SK-N-SH (cell line): Measurements from ENCODE around the gene AGTRAP. TPM values are rescaled to one million over a fixed set of nuclear protein-coding genes. Genes with fewer than 3 reads are reported as not detected.

Experiments
- CTCF ChIA-PET: fragments of 300-600, 350-600 bp; formaldehyde crosslinking; extraction: SDS; loops from one replicate; lab custom pipeline; 2021; lab: Yijun Ruan, JAX
- POLR2A ChIA-PET: fragments of 350-600 bp; sonication (Branson Sonifier 250); formaldehyde crosslinking; extraction: SDS; loops from one replicate; lab custom pipeline; 2020; ENCODE audit warnings: antibody characterized with exemption, inconsistent platforms; lab: Yijun Ruan, JAX
- DNase-seq: peaks from one replicate; pipeline ENCODE4 v3.0.0; 2012
- H2AFZ ChIP-seq: fragments of 200-600 bp; sonication (generic); 2 replicates; pipeline ENCODE4 v1.8.1; 2016; ENCODE audit warnings: antibody characterized with exemption, mild to moderate bottlenecking, low read depth
- H3F3A ChIP-seq: fragments of 200-600 bp; sonication (generic); replicated peaks from 2 replicates; pipeline ENCODE3; 2016; ENCODE audit warnings: antibody characterized with exemption, mild to moderate bottlenecking; ENCODE audit not compliant: insufficient read depth
- H3K27ac ChIP-seq, 2 experiments: fragments of 200-500 bp in 1 of 2; fragments of 200-600 bp in 1 of 2; sonication (Bioruptor generic) in 1 of 2; sonication (generic), shearing (Covaris generic) in 1 of 2; 2 replicates each; pipeline versions ENCODE4 v1.5.1 to v1.6.1; 2014 to 2016; ENCODE audit warnings: low read depth in 2 of 2, inconsistent platforms in 1 of 2, low read length in 1 of 2, mild to moderate bottlenecking in 1 of 2, mixed read lengths in 1 of 2
- H3K27me3 ChIP-seq: fragments of 200-600 bp; sonication (generic), shearing (Covaris generic); 2 replicates; pipeline ENCODE4 v1.6.1; 2016; ENCODE audit warnings: mixed run types; ENCODE audit not compliant: insufficient read depth
- H3K36me3 ChIP-seq, 2 experiments: fragments of 200-500 bp in 1 of 2; fragments of 200-600 bp in 1 of 2; sonication (Bioruptor generic) in 1 of 2; sonication (generic) in 1 of 2; replicated peaks in 1 of 2; 2 replicates each; pipeline versions ENCODE3 to v1.5.1; 2014 to 2016; ENCODE audit warnings: low read length in 1 of 2, mild to moderate bottlenecking in 1 of 2; ENCODE audit not compliant: insufficient read depth in 2 of 2, control insufficient read depth in 1 of 2
- H3K4me1 ChIP-seq, 2 experiments: fragments of 200-500 bp in 1 of 2; fragments of 200-600 bp in 1 of 2; sonication (Bioruptor generic) in 1 of 2; sonication (generic), shearing (Covaris generic) in 1 of 2; 2 replicates each; pipeline versions ENCODE4 v1.5.1 to v1.6.1; 2014 to 2016; ENCODE audit warnings: low read depth in 1 of 2, low read length in 1 of 2, mixed run types in 1 of 2; ENCODE audit not compliant: insufficient read depth in 2 of 2, control insufficient read depth in 1 of 2
- H3K4me2 ChIP-seq: fragments of 200-600 bp; sonication (generic), shearing (Covaris generic); 2 replicates; pipeline ENCODE4 v1.6.1; 2017; ENCODE audit warnings: mixed run types
- H3K4me3 ChIP-seq, 2 experiments: fragments of 200-500 bp in 1 of 2; fragments of 200-600 bp in 1 of 2; sonication (Bioruptor generic) in 1 of 2; sonication (generic), shearing (Covaris generic) in 1 of 2; 2 replicates each; pipeline versions ENCODE4 v1.5.1 to v1.8.1; 2014 to 2016; ENCODE audit warnings: low read depth in 2 of 2, inconsistent platforms in 1 of 2, low read length in 1 of 2, mild to moderate bottlenecking in 1 of 2, mixed read lengths in 1 of 2, moderate library complexity in 1 of 2
- H3K79me2 ChIP-seq: fragments of 200-600 bp; sonication (generic); 2 replicates; pipeline ENCODE4 v1.8.1; 2017; ENCODE audit warnings: mild to moderate bottlenecking; ENCODE audit not compliant: insufficient read depth
- H3K9ac ChIP-seq: fragments of 200-600 bp; sonication (generic); 2 replicates; pipeline ENCODE4 v1.6.1; 2017; ENCODE audit warnings: mixed run types
- H3K9me2 ChIP-seq: fragments of 200-600 bp; sonication (generic); 2 replicates; pipeline ENCODE4 v1.6.1; 2017; ENCODE audit warnings: mixed run types
- H3K9me3 ChIP-seq: fragments of 200-600 bp; sonication (generic); 2 replicates; pipeline ENCODE4 v1.6.1; 2017; ENCODE audit warnings: mixed run types, mild to moderate bottlenecking, moderate library complexity
- H4K20me1 ChIP-seq: fragments of 200-600 bp; sonication (generic); 2 replicates; pipeline ENCODE4 v1.6.1; 2017; ENCODE audit warnings: mild to moderate bottlenecking, mixed run types; ENCODE audit not compliant: insufficient read depth
- CTCF ChIP-seq: fragments of 200-600 bp; sonication (generic); IDR thresholded peaks from 2 replicates; pipeline ENCODE4 v1.6.1; 2017; ENCODE audit warnings: antibody characterized with exemption, mild to moderate bottlenecking, moderate library complexity
- ELF1 ChIP-seq: IDR thresholded peaks from 2 replicates; pipeline ENCODE4 v1.4.0; 2012
- EZH2phosphoT487 ChIP-seq: fragments of 200-600 bp; sonication (generic); IDR thresholded peaks from 2 replicates; pipeline ENCODE4 v1.6.1; 2017; ENCODE audit warnings: low read depth, mixed run types, mild to moderate bottlenecking, antibody characterized with exemption, moderate library complexity, borderline replicate concordance
- FOXM1 ChIP-seq: IDR thresholded peaks from 2 replicates; pipeline ENCODE4 v1.4.0; 2012; ENCODE audit warnings: low read depth, mild to moderate bottlenecking
- MAX ChIP-seq: IDR thresholded peaks from 2 replicates; pipeline ENCODE4 v1.4.0; 2012; ENCODE audit warnings: low read depth
- MXI1 ChIP-seq: IDR thresholded peaks from 2 replicates; pipeline ENCODE4 v1.6.1; 2012; ENCODE audit warnings: mild to moderate bottlenecking, low read depth, low read length, improper control_type of control experiment
- NFIC ChIP-seq: IDR thresholded peaks from 2 replicates; pipeline ENCODE4 v1.4.0; 2012; ENCODE audit warnings: borderline replicate concordance
- NRF1 ChIP-seq: IDR thresholded peaks from 2 replicates; pipeline ENCODE4 v1.6.1; 2012; ENCODE audit warnings: low read depth, mild to moderate bottlenecking, low read length
- POLR2AphosphoS5 ChIP-seq: IDR thresholded peaks from 2 replicates; pipeline ENCODE4 v1.6.1; 2012; ENCODE audit warnings: low read depth, low read length
- RAD21 ChIP-seq: IDR thresholded peaks from 2 replicates; pipeline ENCODE4 v1.6.1; 2012; ENCODE audit warnings: mild to moderate bottlenecking, low read length
- RCOR1 ChIP-seq: fragments of 150-350 bp; IDR thresholded peaks from 2 replicates; pipeline ENCODE4 v1.6.1; 2017; ENCODE audit warnings: antibody characterized with exemption, low read length
- RXRA ChIP-seq: IDR thresholded peaks from 2 replicates; pipeline ENCODE4 v1.4.0; 2012; ENCODE audit warnings: low read depth, mild to moderate bottlenecking, borderline replicate concordance
- SIN3A ChIP-seq: IDR thresholded peaks from 2 replicates; pipeline ENCODE4 v1.6.1; 2012; ENCODE audit warnings: low read depth, mild to moderate bottlenecking, low read length, moderate library complexity, borderline replicate concordance
- SMC3 ChIP-seq: IDR thresholded peaks from 2 replicates; pipeline ENCODE4 v1.6.1; 2012; ENCODE audit warnings: low read depth, low read length, improper control_type of control experiment
- TAF1 ChIP-seq: IDR thresholded peaks from 2 replicates; pipeline ENCODE4 v1.6.1; 2012; ENCODE audit warnings: low read depth, mild to moderate bottlenecking, low read length, moderate library complexity, borderline replicate concordance
- TEAD4 ChIP-seq: IDR thresholded peaks from 2 replicates; pipeline ENCODE4 v1.4.0; 2012; ENCODE audit warnings: mild to moderate bottlenecking, borderline replicate concordance; ENCODE audit not compliant: insufficient read depth
- USF1 ChIP-seq: IDR thresholded peaks from 2 replicates; pipeline ENCODE4 v1.4.0; 2012; ENCODE audit warnings: low read depth, borderline replicate concordance
- WGBS: methylation state at CpG from one replicate; pipeline ENCODE4 v1.1.6; 2017; ENCODE audit warnings: low lambda C conversion rate; 5-methylcytosine and 5-hydroxymethylcytosine counted together
- polyA plus RNA-seq, 3 experiments: library from polyadenylated mRNA; depleted of rRNA; stranded (reverse); fragments of >200 nt; gene quantifications; 2 replicates each; pipeline ENCODE4 v1.2.3, GENCODE V29; 2012

AGTRAP gene
- polyA plus RNA-seq, 1 of the 3 experiments (the other 2 are of a cell fraction): 66.2 TPM

GRCh38 chr1:11741919-11742558 is 6.1 kb downstream of the AGTRAP start:
- no peak overlapping the region for H3K27ac ChIP-seq
- H3K36me3 ChIP-seq: peaks cover 0 to 4% of the 10 kb centered on the region in 2 experiments
- TF ChIP-seq NFIC (no peak), RCOR1 (no peak), TAF1 (no peak), SMC3 (no peak), EZH2phosphoT487 (no peak), MXI1 (no peak), NRF1 (no peak), RAD21 (no peak), FOXM1 (no peak), USF1 (no peak), RXRA (no peak), MAX (no peak), POLR2AphosphoS5 (no peak), SIN3A (no peak), CTCF (no peak), TEAD4 (no peak), ELF1 (no peak)
- TF ChIP-seq, all 33 proteins: peak for 0
- Histone ChIP-seq H3K4me3 (no peak overlapping the region), H2AFZ (no peak overlapping the region), H3K9me2 (no peaks in the 10 kb centered on the region), H3K9me3 (no peaks in the 10 kb centered on the region), H4K20me1 (no peaks in the 10 kb centered on the region), H3K9ac (no peak overlapping the region), H3K27me3 (no peaks in the 10 kb centered on the region), H3K79me2 (peaks cover 10% of the 10 kb centered on the region; the same call in 1 of the 2 replicates), H3K4me2 (no peak overlapping the region), H3K4me1 (peaks cover 0 to 13% of the 10 kb centered on the region in 2 experiments; a peak in 2 of 4 replicates), H3F3A (no peaks in the 10 kb centered on the region)
- 98% methylated on average over 5 of the region's 5 CpGs for WGBS
- ChIA-PET POLR2A (no interaction called here), CTCF (interaction anchor here (2.7 kb wide), 1 partner anchor 22 kb away, joined by 10 read pairs; no protein-coding TSS in a partner anchor)
- no peak for DNase-seq
